Progenitor cell of endocrine pancreas (in vitro differentiated cells): ENCODE measurements around the gene MYO1A. TPM values are rescaled to one million over a fixed set of nuclear protein-coding genes. Genes with fewer than 3 reads are reported as not detected.
A peak's percentile ranks its signal among the peaks of the same experiment; 100 is the strongest.

ENCODE experiments used
- DNase-seq: peaks from one replicate; pipeline ENCODE4 v3.0.0; 2021; ENCODE audit warnings: low spot score; ENCODE audit not compliant: unreplicated experiment
- H3K27ac Mint-ChIP-seq: 2 replicates; pipeline ENCODE4 v1.8.0; 2021; ENCODE audit warnings: mild to moderate bottlenecking, moderate library complexity, mixed read lengths
- H3K27me3 Mint-ChIP-seq: 2 replicates; pipeline ENCODE4 v1.8.0; 2021; ENCODE audit warnings: mixed read lengths
- H3K36me3 Mint-ChIP-seq: 2 replicates; pipeline ENCODE4 v1.8.0; 2022; ENCODE audit warnings: mixed read lengths; ENCODE audit not compliant: insufficient read depth
- H3K4me1 Mint-ChIP-seq: 2 replicates; pipeline ENCODE4 v1.8.0; 2021; ENCODE audit warnings: low read depth, mixed read lengths
- H3K4me3 Mint-ChIP-seq: 2 replicates; pipeline ENCODE4 v1.8.0; 2021; ENCODE audit warnings: low read depth, mild to moderate bottlenecking, moderate library complexity, mixed read lengths
- H3K9me3 Mint-ChIP-seq: 2 replicates; pipeline ENCODE4 v1.8.0; 2021; ENCODE audit warnings: low read depth, mixed read lengths
- total RNA-seq: library from RNA; stranded (reverse); gene quantifications from 2 replicates; pipeline ENCODE4 v1.2.1, GENCODE V29; 2021
- TF ChIP-seq, protein P1 (sequence below): fragments of 200-600 bp; sonication (generic); IDR thresholded peaks from one replicate; pipeline ENCODE4 v1.5.0; 2021; ENCODE audit warnings: antibody characterized with exemption, mild to moderate bottlenecking; ENCODE audit not compliant: unreplicated experiment

MYO1A gene
- total RNA-seq, 1 donor from 2014 or later = 1.2 TPM

DNA sequence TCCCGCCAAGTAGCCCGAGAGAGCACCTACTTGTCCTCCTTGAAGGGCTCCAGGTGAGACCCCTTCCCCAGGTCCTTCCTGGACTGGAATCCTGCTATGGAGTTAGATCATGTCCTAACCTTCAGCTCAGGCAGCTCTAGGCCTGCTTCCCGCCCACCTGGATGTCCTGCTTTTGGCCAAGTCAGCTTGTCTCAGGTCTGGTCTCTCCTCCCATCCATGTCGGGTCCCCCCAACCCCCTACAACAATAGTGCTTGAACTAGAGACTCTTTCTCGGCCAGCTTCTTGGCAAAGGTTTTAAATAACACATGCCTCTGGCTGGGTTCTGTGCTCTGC is 42.6 kb upstream of the MYO1A start:
- H3K27ac Mint-ChIP-seq = peak overlapping the region; percentile 20
- H3K4me3 Mint-ChIP-seq = no peak overlapping the region

DNA sequence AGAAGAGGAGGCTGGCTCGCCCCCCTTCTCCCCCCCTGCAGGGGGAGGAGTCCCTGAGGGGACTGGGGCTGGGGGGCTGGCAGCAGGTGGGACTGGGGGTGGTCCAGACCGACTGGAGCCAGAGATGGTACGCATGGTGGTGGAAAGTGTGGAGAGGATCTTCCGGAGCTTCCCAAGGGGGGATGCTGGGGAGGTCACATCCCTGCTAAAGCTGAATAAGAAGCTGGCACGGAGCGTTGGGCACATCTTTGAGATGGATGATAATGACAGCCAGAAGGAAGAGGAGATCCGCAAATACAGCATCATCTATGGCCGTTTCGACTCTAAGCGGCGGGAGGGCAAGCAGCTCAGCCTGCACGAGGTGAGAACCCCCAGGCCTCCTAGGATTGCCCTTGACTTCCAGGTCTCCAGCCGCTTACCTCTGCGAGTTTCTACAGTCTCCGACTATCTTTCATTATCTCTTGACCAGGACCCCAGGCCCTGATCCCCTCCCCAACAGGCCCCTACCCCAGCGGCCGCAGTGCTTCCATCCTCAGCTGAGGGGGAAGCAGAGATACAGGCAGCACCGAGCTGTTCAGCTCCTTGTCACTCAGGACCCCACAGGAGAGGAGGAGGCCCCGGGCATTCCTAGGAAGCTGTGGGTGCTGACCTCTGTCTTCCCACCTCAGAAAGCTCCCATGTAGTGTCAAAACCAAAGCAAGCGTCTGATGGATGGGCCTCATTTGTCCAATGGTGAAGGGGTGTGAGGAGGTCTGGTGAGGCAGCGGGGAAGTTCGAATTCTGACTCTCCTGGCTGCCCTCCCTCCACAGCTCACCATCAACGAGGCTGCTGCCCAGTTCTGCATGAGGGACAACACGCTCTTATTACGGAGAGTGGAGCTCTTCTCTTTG is 42.0 kb upstream of the MYO1A start:
- no peak for DNase-seq
- TF ChIP-seq, protein P1, sequence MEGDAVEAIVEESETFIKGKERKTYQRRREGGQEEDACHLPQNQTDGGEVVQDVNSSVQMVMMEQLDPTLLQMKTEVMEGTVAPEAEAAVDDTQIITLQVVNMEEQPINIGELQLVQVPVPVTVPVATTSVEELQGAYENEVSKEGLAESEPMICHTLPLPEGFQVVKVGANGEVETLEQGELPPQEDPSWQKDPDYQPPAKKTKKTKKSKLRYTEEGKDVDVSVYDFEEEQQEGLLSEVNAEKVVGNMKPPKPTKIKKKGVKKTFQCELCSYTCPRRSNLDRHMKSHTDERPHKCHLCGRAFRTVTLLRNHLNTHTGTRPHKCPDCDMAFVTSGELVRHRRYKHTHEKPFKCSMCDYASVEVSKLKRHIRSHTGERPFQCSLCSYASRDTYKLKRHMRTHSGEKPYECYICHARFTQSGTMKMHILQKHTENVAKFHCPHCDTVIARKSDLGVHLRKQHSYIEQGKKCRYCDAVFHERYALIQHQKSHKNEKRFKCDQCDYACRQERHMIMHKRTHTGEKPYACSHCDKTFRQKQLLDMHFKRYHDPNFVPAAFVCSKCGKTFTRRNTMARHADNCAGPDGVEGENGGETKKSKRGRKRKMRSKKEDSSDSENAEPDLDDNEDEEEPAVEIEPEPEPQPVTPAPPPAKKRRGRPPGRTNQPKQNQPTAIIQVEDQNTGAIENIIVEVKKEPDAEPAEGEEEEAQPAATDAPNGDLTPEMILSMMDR = no peak
- peaks cover 19% of the 10 kb centered on the region for H3K4me1 Mint-ChIP-seq
- no peaks in the 10 kb centered on the region for H3K27me3 Mint-ChIP-seq
- no peaks in the 10 kb centered on the region for H3K9me3 Mint-ChIP-seq
- H3K4me3 Mint-ChIP-seq = no peak overlapping the region
- H3K36me3 Mint-ChIP-seq = peaks cover 10% of the 10 kb centered on the region
- no peak overlapping the region for H3K27ac Mint-ChIP-seq

More for the DNA sequence above, 42.6 kb upstream of the MYO1A start:
- DNase-seq = no peak
- Mint-ChIP-seq H3K27me3 (no peaks in the 10 kb centered on the region), H3K4me1 (peaks cover 19% of the 10 kb centered on the region), H3K36me3 (peaks cover 10% of the 10 kb centered on the region), H3K9me3 (no peaks in the 10 kb centered on the region)
- TF ChIP-seq, protein P1 = no peak

DNA sequence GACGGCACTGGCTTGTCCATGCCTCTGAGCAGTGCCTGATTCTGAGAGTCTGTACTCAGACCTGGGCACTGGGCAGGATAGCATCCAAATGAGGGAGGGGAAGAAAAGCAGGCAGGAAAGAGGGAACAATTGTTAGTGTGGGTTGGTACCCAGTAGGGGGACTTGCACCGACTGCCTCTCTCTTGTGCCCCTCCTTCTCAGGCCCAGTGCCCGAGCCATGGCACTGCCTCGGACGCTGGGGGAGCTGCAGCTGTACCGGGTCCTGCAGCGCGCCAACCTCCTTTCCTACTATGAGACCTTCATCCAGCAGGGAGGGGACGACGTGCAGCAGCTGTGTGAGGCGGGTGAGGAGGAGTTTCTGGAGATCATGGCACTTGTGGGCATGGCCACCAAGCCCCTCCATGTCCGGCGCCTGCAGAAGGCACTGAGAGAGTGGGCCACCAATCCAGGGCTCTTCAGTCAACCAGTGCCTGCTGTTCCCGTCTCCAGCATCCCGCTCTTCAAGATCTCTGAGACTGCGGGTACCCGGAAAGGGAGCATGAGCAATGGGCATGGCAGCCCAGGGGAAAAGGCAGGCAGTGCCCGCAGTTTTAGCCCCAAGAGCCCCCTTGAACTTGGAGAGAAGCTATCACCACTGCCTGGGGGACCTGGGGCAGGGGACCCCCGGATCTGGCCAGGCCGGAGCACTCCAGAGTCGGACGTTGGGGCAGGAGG is 41.2 kb upstream of the MYO1A start:
- Mint-ChIP-seq H3K27ac (peak overlapping the region; percentile 57), H3K36me3 (peaks cover 10% of the 10 kb centered on the region), H3K27me3 (no peaks in the 10 kb centered on the region), H3K9me3 (no peaks in the 10 kb centered on the region), H3K4me3 (peak overlapping the region; percentile 46), H3K4me1 (peaks cover 26% of the 10 kb centered on the region)
- DNase-seq = no peak
- TF ChIP-seq, protein P1 = no peak

- Mint-ChIP-seq H3K4me3 (peak overlapping the region; percentile 46), H3K9me3 (no peaks in the 10 kb centered on the region), H3K4me1 (peaks cover 31% of the 10 kb centered on the region), H3K27ac (peak overlapping the region; percentile 57), H3K27me3 (no peaks in the 10 kb centered on the region), H3K36me3 (peaks cover 8% of the 10 kb centered on the region)
- DNase-seq = no peak
- TF ChIP-seq, protein P1 = no peak
These were observed 40.6 kb upstream of the MYO1A start for GRCh38 chr12:57090490-57090889.
